ENCODE data around the gene DCTN4.
A peak's percentile ranks its signal among the peaks of the same experiment; 100 is the strongest.
"Not testable (repeated sequence)": the region's sequence is repeated elsewhere in the genome, so short reads cannot be mapped to it uniquely, and the experiment has no call there.

DCTN4 gene

DNA sequence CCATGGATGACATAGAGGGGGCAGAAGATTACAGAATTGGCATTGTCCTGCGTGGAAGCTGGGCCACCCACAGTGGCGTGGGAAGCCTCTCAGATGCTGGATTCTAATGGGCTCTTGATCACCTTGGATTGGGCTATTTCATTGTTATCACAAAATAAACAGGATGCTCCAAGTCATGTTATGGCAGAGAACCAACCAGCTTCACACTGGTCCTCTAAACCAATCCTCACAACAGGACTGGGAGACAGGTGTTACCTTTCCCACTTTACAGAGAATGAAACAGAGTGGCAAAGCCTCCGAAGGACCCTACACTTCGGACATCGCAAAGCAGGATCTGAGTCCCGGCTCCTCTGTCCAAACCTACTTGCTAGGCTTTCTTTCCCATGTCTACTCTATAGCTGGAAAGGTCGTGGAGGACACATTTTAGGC is 19.3 kb upstream of the DCTN4 start:
- DNase-seq: no peak

GRCh38 chr5:150777685-150778084 is 18.9 kb upstream of the DCTN4 start:
- DNase-seq: peak; percentile 61

DNA sequence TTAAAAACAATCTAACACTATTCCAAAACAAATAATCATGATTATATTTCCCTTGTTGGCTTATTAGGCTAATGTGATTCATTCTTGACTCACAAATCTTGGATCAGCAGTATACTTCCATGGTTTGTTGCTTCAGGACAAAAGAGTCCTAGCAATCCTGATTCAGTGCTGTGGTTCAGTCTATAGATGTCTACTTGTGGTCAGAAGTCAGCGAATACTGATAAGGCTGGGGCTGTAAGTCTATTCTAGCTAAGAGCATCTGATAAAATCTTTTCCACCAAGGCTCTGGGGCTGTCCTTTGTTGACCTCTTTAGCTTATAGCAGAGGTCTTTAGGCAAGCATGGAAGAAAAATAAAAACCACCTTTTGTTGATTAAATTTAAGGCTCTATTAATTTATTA is 15.3 kb upstream of the DCTN4 start:
- DNase-seq: peak; percentile 67

DNA sequence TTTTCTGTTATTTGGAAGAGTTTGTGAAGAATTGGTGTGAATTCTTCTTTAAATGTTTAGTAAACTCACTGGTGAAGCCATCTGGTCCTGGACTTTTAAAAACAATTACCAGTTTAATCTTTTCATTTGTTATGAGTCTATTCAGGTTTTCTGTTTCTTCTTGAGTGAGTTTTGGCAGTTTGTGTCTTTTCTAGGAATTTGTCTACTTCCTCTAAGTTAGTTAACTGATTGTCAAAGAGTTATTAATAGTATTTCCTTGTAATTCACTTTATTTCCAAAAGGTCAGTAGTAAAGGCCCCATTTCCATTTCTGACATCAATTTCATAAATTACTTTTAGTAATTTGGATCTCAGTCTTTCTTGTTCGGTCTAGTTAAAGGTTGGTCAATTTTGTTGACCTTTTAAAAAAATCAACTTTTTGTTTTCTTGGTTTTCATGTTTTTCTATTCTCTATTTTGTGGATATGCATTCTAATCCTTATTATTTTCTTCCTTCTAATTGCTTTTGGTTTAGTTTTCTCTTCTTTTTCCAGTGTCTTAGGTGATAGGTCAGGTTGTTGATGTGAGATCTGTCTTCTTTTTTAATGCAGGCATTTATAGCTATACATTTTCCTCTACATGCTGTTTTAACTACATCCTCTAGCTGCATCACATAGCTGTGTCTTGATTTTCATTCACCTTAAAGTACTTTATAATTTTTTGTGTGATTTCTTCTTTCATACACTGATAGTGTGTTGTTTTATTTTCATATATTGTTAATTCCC is 12.4 kb upstream of the DCTN4 start:
- DNase-seq: peak; percentile 92

GRCh38 chr5:150766251-150766650 is 7.4 kb upstream of the DCTN4 start:
- DNase-seq: peak; percentile 56

DNA sequence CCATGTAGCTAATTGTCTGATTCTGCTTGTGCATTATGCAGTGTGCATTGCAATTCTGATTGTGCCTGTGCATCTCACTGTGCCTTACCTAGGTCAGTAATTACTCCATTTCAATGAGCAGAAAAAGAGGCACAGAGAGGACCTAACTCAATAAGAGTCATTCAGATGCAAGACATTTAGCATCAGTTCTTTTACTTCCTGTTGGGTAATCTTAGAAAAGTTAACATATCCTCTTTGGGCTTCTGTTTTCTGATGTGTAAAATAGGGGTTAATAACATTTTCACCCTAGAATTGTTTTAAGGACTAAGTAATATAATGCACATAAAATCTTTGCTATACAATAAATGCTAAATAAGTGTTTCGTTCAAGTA is 7.0 kb upstream of the DCTN4 start:
- peak; percentile 74 for DNase-seq

- DNase-seq: peak; percentile 88
Measured at GRCh38 chr5:150765011-150765798, 6.4 kb upstream of the DCTN4 start.

- DNase-seq: peak; percentile 96
Measured at GRCh38 chr5:150764530-150764929, 5.7 kb upstream of the DCTN4 start.

- peak; percentile 98 for DNase-seq
Measured at GRCh38 chr5:150763023-150763769, 4.4 kb upstream of the DCTN4 start.

DNA sequence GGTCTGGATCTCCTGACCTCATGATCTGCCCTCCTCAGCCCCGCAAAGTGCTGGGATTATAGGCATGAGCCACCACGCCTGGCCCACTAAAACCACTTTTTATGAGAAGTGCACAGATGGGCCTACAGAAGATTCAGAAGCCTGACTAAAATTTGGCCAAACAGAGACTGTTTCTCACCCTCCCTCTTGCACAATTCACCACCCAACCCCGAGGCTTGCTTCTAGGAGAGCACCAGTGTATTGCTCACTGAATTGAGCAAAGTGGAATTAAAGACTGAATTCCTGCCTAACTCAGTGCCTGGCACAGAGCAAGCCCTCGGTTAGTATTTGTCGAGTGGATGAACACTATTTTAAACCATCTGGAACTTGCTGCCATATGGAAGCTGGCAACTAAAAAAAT is 3.4 kb upstream of the DCTN4 start:
- DNase-seq: peak; percentile 97

DNA sequence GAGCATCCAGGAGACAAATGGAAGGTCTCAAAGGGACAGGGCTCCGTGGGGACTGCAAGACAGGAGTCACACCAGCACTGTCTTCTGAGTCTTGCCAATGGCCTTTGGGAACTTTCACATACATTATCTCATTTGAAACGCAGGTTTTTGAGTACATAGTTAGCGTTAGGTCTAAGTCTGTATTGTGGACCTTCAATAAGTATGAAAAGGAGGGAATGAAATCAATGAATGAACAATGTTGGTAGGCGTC is 442 bp upstream of the DCTN4 start:
- DNase-seq: no peak

- DNase-seq: no peak
Measured at GRCh38 chr5:150758203-150758530, 650 bp downstream of the DCTN4 start.

GRCh38 chr5:150757087-150757649 is 1.6 kb downstream of the DCTN4 start:
- DNase-seq: no peak

- no peak for DNase-seq
Measured at GRCh38 chr5:150753863-150754262, 5.0 kb downstream of the DCTN4 start.

- no peak for DNase-seq
Measured at GRCh38 chr5:150753463-150753862, 5.4 kb downstream of the DCTN4 start.

- DNase-seq: no peak
Measured at GRCh38 chr5:150751096-150751891, 7.5 kb downstream of the DCTN4 start.

DNA sequence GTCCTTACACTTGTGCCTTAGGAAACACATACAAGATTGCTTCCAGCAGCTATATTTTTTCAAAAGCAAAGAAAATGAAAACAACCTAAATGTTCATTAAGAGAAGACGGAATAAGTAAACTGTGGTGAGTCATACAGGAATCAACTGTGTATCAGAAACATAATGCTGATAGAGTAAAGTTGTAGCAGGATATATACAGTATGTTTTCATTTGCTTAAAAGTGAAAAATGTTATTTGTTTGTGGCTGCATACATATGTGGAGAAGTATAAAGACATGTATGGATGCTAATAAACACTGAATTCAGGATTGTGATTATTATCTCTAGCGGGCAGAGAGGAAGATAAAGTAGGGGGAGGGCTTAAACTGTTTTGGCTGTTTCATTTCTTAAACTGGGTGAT is 8.3 kb downstream of the DCTN4 start:
- DNase-seq: no peak

DNA sequence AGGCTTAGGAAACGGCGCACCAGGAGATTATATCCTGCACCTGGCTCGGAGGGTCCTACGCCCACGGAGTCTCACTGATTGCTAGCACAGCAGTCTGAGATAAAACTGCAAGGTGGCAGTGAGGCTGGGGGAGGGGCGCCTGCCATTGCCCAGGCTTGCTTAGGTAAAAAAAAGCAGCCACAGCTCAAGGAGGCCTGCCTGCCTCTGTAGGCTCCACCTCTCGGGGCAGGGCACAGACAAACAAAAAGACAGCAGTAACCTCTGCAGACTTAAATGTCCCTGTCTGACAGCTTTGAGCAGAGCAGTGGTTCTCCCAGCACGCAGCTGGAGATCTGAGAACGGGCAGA is 15.7 kb downstream of the DCTN4 start:
- DNase-seq: not testable (repeated sequence)

- DNase-seq: not testable (repeated sequence)
Measured at GRCh38 chr5:150742455-150743141, 16.2 kb downstream of the DCTN4 start.

DNA sequence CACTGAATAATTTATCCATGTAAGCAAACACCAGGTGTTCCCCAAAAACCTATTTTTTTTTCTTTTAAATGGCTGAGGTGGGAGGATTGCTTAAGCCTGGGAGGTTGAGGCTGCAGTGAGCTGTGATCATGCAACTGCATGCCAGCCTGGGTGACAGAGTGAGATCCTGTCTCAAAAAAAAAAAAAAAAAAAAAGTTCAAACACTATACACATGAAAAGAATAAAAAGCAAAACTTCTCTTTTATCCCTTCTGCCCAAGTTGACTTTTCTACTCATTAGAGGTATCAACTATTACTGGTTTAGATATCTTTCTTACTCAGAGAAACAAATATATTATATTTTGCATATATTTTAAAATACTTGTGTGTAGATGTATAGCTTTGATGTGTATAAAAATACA is 17.8 kb downstream of the DCTN4 start:
- no peak for DNase-seq

DNA sequence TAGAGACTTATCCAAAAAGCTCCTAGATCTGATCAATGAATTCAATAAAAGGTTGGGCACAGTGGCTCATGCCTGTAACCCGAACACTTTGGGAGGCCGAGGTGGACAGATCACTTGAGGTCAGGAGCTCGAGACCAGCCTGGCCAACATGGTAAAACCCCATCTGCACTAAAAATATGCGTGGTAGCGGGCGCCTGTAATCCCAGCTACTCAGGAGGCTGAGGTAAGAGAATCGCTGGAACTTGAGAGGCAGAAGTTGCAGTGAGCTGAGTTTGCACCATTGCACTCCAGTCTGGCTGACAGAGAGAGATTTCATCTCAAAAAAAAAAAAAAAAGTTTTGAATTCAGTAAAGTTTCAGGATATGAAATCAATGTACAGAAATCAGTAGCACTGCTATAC is 20.0 kb downstream of the DCTN4 start:
- DNase-seq: no peak

Measured in MV-4-11 (cell line).